ENCODE results near the gene HMBS.
"Not testable (repeated sequence)": the region's sequence is repeated elsewhere in the genome, so short reads cannot be mapped to it uniquely, and the experiment has no call there.

HMBS gene

DNA sequence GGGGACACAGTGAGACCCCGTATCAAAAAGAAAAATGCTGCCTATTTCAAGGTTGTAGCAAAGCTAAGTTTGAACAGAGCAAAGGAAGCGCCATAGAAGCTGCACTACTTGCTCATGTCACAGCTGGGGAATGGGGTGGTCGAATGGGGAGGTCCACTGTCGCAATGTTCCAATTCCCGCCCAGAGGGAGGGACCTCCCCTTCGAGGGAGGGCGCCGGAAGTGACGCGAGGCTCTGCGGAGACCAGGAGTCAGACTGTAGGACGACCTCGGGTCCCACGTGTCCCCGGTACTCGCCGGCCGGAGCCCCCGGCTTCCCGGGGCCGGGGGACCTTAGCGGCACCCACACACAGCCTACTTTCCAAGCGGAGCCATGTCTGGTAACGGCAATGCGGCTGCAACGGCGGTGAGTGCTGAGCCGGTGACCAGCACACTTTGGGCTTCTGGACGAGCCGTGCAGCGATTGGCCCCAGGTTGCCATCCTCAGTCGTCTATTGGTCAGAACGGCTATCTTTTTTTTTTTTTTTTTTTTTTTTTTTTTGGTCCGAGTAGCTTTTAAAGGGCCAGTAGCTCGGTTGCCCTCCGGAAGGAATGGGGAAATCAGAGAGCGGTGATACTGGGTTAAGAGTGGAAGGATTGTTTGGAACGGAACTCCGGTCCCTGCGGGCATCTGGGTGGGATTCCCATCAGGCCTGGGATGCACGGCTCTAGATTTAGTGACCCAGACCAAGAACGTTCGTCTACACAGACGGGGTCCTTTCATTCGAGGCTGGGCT is at the start of gene HMBS:
HMBS (plus strand) TSS at position 219 of the 774 bp plus-strand sequence; CDS start at position 372, 153 bp downstream.
- DNase-seq (ENCODE audit: low read depth in 1 of 2, low spot score in 1 of 2), result peak; percentile 68 to 87

DNA sequence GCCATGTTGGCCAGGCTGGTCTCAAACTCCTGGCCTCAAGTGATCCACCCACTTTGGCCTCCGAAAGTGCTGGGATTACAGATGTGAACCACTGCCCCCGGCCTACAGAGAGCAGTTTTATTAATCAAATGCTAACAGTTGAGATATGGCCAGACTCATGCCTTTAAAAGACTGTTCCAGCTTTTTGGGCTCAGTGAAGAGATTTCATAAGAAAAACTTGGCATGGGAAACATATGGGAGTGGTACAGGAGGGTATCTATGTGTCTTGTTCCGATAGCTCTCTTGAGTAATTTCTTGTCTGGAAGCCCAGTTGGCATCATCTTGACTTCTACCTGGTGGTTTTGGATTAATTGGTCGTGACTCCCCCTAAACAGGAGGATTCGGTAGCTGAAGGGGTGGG is 45.8 kb upstream of the HMBS start:
- DNase-seq (ENCODE audit: low read depth in 1 of 2, low spot score in 1 of 2), result no peak

DNA sequence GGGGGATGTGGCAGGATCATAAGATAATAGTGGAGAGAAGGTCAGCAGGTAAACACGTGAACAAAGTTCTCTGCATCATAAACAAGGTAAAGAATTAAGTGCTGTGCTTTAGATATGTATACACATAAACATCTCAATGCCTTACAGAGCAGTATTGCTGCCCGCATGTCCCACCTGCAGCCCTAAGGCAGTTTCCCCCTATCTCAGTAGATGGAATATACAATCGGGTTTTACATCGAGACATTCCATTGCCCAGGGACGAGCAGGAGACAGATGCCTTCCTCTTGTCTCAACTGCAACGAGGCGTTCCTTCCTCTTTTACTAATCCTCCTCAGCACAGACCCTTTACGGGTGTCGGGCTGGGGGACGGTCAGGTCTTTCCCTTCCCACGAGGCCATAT is 45.2 kb upstream of the HMBS start:
- DNase-seq (ENCODE audit: low read depth in 1 of 2, low spot score in 1 of 2), result not testable (repeated sequence)

DNA sequence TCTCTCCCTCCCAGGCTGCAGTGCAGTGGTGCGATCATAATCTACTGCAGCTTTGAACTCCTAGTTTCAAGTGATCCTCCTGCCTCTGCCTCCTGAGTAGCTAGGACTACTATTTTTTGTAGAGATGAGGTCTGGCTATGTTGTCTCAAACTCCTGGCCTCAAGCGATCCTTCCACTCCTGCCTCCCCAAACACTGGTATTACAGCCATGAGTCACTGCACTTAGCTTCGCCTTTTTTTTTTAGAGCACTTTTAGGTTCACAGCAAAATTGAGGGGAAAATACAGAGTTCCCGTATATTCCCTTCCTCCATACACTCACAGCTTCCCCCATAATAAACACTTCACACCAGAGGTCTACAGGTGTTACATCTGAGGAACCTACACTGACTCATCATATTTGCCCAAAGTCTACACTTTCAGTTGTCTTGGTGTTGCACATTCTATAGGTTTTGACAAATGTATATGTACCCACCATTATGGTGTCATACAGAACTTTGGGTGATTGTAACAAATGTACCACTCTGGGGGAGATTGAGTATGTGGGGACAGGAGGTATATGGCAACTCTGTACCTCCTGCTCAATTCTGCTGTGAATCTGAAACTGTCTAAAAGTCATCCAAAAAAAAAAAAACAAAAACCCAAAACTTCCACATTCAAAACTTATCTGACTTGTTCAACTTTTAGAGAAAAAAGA is 42.7 kb upstream of the HMBS start:
- DNase-seq (ENCODE audit: low read depth in 1 of 2, low spot score in 1 of 2), result no peak

DNA sequence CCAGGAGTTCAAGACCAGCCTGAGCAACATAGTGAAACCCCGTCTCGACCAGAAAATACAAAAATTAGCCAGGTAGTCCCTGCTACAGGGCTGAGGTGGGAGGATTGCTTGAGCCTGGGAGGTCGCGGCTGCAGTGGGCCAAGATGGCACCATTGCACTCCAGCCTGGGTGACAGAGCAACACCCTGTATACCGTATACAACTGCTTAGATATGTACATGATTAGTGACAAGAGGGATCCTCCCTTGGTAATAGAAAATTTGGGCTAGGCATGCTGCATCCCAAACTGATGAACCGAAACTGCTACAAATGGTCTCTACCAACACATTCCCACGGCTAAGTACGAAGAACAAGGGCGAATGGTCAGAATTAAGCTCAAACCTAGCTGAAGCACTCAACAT is 41.8 kb upstream of the HMBS start:
- DNase-seq (ENCODE audit: low read depth in 1 of 2, low spot score in 1 of 2), result no peak

DNA sequence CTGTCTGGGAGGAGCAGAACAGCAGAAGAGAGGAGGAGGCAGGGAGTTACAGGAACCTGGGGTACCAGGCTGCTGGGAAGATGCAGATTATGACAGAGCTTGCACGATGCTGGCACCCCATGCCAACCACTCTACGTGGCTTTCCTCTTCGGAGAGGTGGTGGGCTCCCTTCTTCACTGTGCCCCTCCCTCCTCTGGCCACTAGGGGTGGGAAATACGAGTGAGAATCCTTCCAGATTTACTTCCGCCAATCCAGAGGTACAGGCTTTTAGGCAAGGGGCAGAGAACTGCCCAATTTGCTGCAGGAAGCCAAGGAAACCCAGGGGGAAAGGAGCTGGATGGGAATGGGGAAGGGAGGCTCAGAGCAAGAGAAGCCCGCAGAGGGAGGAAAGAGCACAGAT is 40.0 kb upstream of the HMBS start:
- DNase-seq (ENCODE audit: low read depth in 1 of 2, low spot score in 1 of 2), result no peak

DNA sequence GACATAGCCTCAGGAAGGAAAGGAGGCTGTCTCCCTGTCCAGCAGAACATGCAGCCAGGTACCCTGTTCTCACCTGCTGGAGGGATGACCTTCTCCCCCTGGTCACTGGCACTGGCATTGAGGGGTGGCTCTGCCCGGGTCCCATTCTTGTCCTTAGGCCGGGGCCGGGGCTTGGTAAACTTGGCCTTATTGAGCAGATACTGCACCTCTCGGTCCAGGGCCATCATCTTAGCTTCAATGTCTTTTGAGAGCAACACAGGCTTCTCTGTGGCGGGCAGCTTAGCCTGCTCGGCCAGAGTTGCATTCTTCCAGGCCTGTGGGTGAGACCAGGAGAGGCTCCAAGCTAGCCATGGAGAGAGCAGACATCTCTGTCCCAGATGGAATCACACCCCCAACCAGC is 38.2 kb upstream of the HMBS start:
- DNase-seq (ENCODE audit: low read depth in 1 of 2, low spot score in 1 of 2), result no peak

DNA sequence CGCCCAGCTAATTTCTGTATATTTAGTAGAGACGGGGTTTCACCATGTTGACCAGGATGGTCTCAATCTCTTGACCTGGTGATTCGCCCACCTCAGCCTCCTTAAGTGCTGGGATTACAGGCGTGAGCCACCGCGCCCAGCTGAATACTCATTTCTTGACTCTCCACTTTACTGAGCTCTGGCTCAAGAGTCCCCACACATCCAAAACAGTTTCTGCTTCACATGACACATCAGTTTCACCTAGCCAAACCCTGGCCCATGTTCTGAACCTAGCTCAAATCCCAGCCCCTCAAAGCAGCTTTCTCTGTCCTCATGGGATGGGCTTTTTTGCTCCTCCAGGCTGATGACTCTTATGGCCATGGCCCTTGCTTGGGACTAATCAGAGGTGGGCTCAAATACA is 37.5 kb upstream of the HMBS start:
- DNase-seq (ENCODE audit: low read depth in 1 of 2, low spot score in 1 of 2), result no peak

DNA sequence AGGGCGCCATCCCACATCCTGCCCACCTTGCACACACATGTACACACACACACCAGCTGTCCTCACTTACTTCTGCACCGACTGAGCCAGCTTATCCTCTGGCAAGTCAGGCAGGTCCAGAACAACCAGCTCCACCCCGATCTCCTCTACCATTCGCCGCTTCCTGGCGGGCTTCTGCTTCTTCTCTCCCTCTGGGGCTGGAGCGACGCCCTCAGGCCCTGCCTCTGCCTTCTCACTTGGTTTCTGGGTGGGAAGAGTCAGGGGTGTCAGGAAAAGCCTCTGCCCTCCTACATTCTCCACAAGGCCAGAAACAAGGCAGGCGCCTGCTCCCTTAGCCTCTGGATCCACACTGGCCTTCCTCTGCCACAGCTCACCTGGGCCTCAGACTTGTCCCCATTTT is 36.0 kb upstream of the HMBS start:
- DNase-seq (ENCODE audit: low read depth in 1 of 2, low spot score in 1 of 2), result no peak

DNA sequence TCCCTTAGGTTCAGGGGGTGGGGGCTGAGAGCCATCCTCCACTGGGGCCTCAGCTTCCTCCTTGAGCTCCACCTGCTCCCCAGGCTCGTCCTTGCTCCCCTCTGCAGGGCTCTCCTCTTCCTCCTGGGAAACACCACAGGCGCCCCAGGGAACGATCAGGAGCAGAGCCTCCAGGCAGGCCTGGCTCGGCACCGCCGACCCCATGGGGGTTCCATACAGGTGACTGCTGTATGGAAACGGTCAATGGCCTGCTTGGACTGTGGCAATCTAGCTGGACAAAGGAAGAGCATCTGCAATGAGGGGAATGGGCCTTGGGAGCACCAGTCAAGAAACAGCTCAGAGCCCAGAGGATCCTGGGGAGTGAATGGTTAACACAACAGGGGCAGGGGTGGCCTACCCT is 35.6 kb upstream of the HMBS start:
- no peak for DNase-seq (ENCODE audit: low read depth in 1 of 2, low spot score in 1 of 2)

DNA sequence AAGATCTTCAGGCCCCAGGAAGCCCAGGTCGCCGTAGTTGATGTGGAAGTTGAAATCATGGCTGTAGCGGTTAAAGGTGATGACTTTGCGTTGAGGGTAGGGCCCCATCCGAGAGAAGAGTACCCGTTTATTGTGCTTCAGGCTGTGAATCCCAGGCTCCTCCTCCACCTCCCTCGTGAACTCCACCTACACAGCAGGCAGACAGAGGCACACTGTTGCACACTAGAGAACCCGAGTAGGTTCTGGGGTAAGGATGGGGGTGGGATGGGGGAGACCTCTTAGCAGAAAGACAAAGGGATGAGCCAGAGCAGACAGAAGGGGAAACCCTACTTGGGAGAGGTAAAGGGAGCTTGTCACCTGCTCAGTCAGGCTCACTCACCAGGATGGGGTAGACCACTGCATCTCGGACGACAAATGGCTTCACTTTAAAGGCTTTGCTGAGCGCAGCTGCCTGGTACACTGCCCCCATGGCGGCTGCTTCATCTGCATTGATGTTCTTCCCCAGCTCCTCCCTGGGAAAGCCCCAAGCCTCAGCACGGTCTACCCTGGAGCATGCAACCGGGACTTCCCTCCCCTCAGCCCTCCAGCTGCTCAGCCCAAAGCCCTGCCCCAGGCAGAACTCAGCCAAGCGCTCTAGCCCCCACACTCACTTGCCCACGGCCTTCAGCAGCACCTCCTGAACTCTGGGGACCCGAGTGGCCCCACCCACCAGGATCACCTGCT is 33.1 kb upstream of the HMBS start:
- no peak for DNase-seq (ENCODE audit: low read depth in 1 of 2, low spot score in 1 of 2)

DNA sequence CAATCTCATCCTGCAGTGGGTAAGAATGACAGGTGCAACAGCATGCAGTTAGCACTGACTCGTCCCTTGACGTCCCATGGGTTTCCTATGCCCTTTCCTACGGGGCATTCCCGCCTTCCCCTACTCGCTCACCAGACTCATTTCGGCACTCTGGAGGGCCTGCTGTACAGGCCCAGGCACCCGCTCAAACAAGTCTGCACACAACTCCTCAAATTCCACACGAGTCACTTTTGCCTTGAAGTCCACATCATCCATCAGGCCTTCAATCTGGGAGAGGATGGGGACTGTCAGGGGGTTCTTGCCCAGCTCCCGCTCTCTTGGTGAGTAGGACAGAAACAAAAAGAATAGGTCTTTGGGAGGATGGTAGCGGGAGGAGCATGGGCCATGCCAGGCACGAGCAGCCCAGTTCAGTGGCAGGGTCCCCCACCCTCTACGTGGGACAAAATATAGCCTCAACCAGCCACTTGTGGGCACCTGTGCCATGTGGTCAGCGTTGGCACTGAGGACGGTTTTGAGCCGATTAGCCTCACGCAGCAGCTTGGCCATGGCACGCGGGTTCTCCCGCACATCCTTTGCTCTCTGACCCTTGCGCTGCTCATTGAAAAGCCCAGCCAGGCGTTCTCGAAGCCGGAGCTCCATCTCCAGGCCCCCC is 32.4 kb upstream of the HMBS start:
- DNase-seq (ENCODE audit: low read depth in 1 of 2, low spot score in 1 of 2), result no peak

DNA sequence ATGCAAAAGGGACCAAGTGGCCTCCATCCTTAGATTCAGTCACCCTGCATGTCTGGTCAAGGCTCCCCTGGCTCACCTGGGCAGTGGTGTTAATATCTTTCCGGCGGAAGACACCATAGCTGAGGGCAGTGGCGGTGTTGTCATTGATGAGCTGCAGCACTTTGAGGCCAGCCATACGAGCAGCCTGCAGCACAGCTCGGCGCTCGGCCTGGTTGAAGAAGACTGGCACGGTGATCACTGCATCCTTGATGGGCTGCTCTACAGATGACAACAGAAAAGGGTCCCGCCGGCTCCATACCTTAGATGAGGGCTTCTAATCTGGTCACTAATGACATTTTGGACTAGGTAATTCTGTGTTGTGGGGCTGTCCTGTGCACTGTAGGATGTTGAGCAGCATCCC is 30.3 kb upstream of the HMBS start:
- no peak for DNase-seq (ENCODE audit: low read depth in 1 of 2, low spot score in 1 of 2)

DNA sequence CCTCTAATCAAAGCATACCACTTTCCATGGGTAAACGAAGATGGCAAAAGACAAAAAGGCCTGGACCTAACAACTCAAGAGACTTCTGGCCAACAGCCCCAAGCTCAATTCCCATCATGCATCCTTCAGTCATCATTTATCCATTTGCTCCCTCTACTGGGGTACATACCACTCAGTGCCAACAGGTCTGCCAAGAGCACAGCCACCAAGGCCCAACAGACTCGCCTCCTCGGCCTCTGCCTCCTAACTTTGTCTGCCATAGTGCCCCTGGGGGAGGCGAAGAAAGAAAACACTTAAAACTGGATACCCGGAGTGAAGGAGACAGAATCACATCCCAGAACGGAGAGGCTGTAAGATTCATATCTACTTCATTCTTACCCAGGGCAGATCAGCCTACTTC is 28.8 kb upstream of the HMBS start:
- DNase-seq (ENCODE audit: low read depth in 1 of 2, low spot score in 1 of 2), result no peak

DNA sequence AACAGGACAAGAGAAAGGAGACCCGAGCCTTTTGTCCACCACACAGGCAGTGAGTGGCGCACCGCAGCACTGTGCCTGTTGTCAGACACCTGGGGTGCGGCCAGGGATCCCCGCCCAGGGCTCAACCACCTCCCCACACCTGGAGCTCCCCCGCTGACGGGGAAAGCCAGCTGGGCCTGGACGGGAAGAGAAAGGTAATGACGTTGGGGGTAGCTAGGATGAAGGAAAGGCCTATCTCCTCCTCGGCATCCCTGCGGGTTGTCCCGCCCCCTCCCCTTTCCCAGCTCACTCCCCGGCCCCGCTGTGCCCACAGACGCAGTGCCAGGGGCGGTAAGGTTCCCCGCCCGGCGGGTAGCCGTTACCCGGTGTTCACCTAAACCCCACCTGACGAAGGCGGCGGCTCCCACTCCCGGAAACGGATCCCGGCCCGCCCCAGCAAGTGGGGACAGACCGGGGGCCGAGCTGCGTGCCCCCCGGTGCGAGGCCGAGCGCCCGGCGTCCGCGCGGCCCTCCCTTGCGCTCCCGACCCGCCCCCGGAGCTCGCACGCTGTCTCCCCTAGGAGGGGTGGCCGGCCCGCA is 28.2 kb upstream of the HMBS start:
- peak in 1 of 2 donors; percentile 36 for DNase-seq (ENCODE audit: low read depth in 1 of 2, low spot score in 1 of 2)

DNA sequence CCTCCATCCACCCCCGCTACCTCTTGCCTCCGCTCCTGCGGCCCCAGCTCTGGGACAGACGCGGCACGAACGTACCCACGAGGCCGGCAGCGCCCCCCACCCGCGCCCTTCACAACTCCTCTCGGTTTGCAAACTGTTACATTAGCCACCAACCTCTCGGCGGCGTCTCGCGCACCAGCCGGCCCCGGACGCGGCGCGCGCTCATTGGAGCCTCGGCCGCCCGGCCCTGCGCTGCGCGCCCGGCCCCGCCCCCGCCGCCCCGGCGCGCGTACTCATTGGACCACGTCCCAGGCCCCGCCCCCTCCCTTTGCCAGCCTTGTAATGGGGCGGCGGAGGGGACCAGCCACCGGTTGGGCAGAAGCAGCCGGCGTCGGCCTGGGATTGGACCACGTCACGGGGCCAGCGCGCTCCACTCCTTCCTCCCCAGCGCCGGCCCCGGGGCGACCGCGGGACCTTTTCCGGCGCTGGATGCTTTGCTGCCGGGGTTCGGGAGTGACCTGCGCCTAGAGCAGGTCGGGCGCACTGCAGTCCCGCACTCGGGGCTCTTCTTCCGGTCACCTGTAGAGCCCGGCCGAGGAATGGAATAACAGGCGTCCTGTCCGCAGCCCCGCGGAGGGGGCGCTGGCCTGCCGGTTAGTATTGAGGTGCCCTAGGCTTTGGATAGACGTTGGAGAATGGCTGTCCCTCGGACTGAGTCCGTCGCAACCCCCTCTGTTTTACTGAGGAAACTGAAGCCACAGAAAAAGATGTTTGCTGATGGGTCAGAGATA is 27.5 kb upstream of the HMBS start, which contains the start of gene HYOU1:
HYOU1 (minus strand) TSS at position 206 of the 770 bp plus-strand sequence. CDS start 1,045 bp downstream, outside the sequence.
- DNase-seq (ENCODE audit: low read depth in 1 of 2, low spot score in 1 of 2), result peak; percentile 96 to 98

DNA sequence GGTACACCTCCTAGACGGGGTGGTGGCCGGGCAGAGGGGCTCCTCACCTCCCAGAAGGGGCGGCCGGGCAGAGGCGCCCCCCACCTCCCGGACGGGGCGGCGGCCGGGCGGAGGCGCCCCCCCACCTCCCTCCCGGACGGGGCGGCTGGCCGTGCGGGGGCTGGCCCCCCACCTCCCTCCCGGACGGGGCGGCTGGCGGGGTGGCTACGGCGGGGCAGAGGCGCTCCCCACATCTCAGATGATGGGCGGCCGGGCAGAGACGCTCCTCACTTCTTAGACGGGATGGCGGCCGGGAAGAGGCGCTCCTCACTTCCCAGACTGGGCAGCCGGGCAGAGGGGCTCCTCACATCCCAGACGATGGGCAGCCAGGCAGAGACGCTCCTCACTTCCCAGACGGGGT is 25.6 kb upstream of the HMBS start:
- DNase-seq (ENCODE audit: low read depth in 1 of 2, low spot score in 1 of 2), result not testable (repeated sequence)

DNA sequence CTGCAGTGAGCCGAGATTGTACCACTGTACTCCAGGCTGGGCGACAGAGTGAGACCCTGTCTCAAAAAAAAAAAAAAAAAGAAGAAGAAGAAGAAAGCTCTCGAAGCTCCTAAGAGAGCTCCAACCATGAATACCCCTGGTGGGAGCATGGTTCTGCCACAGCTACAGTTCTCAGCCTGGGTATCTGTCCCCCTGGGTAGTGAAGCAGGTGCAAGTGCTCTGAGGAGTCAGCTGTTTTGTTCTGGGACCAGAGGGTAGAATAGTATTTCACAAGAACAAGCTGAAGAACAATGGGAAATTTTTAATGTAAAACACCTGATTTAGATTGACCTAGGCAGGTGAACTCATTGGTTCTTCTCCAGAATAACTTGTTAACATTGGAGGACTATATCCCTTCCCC is 23.4 kb upstream of the HMBS start:
- DNase-seq (ENCODE audit: low read depth in 1 of 2, low spot score in 1 of 2), result no peak

DNA sequence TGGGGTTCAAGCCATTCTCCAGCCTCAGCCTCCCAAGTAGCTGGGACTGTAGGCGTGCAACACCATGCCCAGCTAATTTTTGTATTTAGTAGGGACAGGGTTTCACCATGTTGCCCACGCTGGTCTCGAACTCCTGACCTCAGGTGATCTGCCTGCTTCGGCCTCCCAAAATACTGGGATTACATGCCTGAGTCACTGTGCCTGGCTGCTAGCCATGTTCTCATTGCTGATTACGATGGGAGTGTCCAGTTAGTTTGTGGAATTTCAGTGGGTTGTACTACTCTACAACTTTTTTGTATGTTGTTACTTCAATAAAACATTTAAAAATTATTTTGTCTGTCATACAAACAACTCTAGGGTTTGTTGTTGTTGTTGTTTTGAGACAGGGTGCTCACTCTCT is 21.9 kb upstream of the HMBS start:
- DNase-seq (ENCODE audit: low read depth in 1 of 2, low spot score in 1 of 2), result no peak

DNA sequence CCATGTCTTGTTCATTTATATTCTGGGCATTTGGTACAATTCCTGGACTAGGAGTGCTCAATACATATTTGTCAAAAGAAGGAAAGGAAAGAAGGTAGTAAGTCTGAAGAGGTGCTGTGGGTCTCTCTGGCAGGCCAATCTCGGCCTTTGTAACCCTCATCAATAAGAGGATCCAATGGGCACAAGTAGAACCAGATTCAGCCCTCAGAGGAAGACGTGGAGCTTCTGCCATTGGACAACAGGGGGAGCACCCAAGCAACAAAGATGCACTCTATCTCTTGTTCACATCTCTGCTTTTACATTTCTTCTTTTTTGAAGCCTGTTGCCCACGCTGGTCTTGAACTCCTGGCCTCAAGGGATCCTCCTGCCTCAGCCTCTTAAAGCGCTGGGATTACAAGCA is 19.3 kb upstream of the HMBS start:
- DNase-seq (ENCODE audit: low read depth in 1 of 2, low spot score in 1 of 2), result peak in 1 of 2 donors; percentile 17

All from activated T-helper 1 cell treated with anti-CD3 and anti-CD28 coated beads, Interleukin-2, amount 50 U/mL, for 16 hours (primary cell).